ENCODE measurements around the gene S1PR4. TPM values are rescaled to one million over a fixed set of nuclear protein-coding genes. Genes with fewer than 3 reads are reported as not detected.

S1PR4 gene
- total RNA-seq, 2 donors from 2014 or later: 1.2 to 6.4 TPM

DNA sequence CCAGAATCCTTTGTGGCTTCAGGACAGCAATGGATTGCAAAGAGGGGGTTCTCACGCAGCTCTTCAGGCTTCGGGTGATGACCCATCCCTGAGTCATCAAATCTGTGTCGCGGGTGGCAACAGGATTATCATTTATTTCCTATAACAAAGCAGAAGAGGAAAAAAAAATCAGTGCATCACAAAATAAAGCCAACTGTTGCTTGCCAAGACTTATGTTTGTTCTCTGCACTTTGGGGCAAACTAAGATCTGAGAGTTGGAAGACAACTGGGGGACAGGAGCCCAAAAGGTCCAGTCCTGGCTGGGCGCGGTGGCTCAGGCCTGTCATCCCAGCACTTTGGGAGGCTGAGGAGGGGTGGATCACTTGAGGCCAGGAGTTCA is 36.3 kb upstream of the S1PR4 start:
- TF ChIP-seq, protein P1, sequence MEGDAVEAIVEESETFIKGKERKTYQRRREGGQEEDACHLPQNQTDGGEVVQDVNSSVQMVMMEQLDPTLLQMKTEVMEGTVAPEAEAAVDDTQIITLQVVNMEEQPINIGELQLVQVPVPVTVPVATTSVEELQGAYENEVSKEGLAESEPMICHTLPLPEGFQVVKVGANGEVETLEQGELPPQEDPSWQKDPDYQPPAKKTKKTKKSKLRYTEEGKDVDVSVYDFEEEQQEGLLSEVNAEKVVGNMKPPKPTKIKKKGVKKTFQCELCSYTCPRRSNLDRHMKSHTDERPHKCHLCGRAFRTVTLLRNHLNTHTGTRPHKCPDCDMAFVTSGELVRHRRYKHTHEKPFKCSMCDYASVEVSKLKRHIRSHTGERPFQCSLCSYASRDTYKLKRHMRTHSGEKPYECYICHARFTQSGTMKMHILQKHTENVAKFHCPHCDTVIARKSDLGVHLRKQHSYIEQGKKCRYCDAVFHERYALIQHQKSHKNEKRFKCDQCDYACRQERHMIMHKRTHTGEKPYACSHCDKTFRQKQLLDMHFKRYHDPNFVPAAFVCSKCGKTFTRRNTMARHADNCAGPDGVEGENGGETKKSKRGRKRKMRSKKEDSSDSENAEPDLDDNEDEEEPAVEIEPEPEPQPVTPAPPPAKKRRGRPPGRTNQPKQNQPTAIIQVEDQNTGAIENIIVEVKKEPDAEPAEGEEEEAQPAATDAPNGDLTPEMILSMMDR (IDR thresholded peaks at IDR 0.05): no peak
- ATAC-seq (ENCODE audit: insufficient number of reproducible peaks, low FRiP score, low read depth) (no peak), DNase-seq (ENCODE audit: low spot score) (no peak)
- Histone ChIP-seq H3K36me3 (no peaks in the 10 kb centered on the region), H3K4me1 (ENCODE audit: control insufficient read depth in 1 of 2, low read depth in 2 of 2) (peaks cover 0 to 3% of the 10 kb centered on the region in 2 donors), H3K4me3 (no peak overlapping the region), H3K27me3 (replicated peaks; ENCODE audit: insufficient read depth) (no peaks in the 10 kb centered on the region), H3K9me3 (peaks cover 6% of the 10 kb centered on the region), H3K27ac (peak overlapping the region in 1 of 2 donors; percentile 64)

DNA sequence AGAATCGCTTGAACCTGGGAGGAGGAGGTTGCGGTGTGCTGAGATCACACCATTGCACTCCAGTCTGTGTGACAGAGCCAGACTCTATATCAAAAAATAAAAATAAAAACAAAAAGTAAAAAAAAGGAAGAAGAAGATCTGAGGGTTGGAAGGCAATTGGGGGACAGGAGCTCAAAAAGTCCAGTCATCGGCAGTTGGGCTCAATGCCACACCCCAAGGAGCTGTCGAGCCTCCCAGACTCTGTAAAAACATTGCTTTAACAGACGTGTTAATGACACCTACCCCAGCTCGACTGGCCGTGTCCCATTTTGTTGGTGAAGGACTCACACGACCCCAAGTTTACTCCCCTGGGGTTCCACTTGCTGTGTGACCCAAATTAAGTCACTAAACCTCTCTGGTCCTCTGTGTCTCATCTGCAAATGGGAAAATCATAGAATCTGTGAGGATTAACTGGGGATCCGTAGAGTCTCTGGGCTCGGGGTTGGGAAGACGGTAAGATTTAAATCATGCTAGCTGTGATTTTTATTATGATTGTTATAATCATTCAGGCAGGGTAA is 35.7 kb upstream of the S1PR4 start:
- ATAC-seq (ENCODE audit: insufficient number of reproducible peaks, low FRiP score, low read depth) (no peak), DNase-seq (ENCODE audit: low spot score) (no peak)
- H3K27me3 ChIP-seq (replicated peaks; ENCODE audit: insufficient read depth): no peaks in the 10 kb centered on the region
- no peak overlapping the region for H3K4me3 ChIP-seq
- H3K27ac ChIP-seq: peak overlapping the region in 1 of 2 donors; percentile 64
- peaks cover 6% of the 10 kb centered on the region for H3K9me3 ChIP-seq
- TF ChIP-seq, protein P1 (IDR thresholded peaks at IDR 0.05): no peak
- H3K36me3 ChIP-seq: no peaks in the 10 kb centered on the region
- peaks cover 0 to 3% of the 10 kb centered on the region in 2 donors for H3K4me1 ChIP-seq (ENCODE audit: control insufficient read depth in 1 of 2, low read depth in 2 of 2)

DNA sequence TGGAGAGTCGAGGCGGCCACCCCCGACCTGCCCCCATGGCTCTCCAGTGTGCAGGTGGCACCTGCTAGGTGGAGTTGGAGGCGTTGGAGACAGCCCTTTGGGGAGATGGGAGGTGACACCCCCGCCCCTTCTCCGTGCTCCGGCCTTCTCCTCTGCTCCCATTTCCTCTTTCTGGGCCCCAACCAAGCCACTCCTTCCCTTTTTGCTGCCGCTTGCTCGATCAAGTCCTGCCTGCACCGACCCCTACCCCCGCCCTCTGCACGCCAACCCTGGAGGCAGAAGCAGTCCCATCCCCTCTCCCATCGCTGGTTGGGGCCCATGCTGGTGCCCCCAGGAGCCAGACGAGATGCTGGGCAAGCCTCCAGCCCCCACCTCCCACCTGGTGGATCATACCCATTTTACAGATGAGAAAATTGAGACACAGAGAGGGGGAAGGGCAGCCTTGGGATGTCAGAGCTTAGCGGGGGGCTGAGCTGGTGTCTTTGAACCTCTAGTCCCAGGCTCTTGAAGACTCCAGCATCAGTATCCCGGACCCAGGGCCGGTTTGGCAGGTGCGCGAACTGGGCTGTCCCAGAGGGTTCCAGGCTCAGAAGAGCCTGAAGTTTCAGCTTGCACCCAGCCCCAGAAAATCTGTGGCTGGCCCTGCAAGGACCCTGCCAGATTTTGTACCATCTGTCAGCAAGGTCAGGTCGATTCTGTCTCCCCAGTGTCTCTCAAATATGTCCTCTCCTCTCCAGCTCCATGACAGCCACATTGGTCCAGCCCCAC is 32.5 kb upstream of the S1PR4 start:
- no peak for ATAC-seq (ENCODE audit: insufficient number of reproducible peaks, low FRiP score, low read depth)
- no peak for DNase-seq (ENCODE audit: low spot score)

DNA sequence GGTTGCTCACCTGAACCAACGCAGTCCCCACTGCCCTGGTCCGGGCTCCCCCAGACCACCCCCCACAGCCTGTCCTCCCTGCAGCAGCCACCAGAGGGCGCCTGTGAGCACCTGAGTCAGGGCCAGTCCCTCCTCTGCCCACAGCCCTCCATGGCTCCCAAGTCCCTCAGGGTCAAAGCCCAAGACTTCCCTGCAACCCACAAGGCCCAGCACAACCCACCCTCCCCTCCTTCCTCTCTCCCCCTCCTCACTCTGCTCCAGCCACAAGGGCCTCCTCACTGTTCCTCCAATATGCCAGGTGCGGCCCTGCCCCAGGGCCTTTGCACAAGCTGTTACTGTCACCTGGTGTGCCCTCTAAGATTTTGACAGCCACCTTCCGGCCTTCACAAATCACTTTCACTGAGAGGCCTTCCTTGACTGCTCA is 31.9 kb upstream of the S1PR4 start:
- peaks cover 0 to 1% of the 10 kb centered on the region in 2 donors for H3K4me1 ChIP-seq (ENCODE audit: control insufficient read depth in 1 of 2, low read depth in 2 of 2)
- no peak overlapping the region for H3K27ac ChIP-seq
- H3K36me3 ChIP-seq: no peaks in the 10 kb centered on the region
- H3K27me3 ChIP-seq (replicated peaks; ENCODE audit: insufficient read depth): no peaks in the 10 kb centered on the region
- no peaks in the 10 kb centered on the region for H3K9me3 ChIP-seq
- DNase-seq (ENCODE audit: low spot score) (no peak), ATAC-seq (ENCODE audit: insufficient number of reproducible peaks, low FRiP score, low read depth) (no peak)
- TF ChIP-seq, protein P1 (IDR thresholded peaks at IDR 0.05): peak; percentile 57
- no peak overlapping the region for H3K4me3 ChIP-seq

More for the DNA sequence above, 32.5 kb upstream of the S1PR4 start:
- H3K9me3 ChIP-seq: no peaks in the 10 kb centered on the region
- TF ChIP-seq, protein P1 (IDR thresholded peaks at IDR 0.05): no peak
- H3K27me3 ChIP-seq (replicated peaks; ENCODE audit: insufficient read depth): no peaks in the 10 kb centered on the region
- H3K36me3 ChIP-seq: no peaks in the 10 kb centered on the region
- H3K4me1 ChIP-seq (ENCODE audit: control insufficient read depth in 1 of 2, low read depth in 2 of 2): peaks cover 0 to 3% of the 10 kb centered on the region in 2 donors
- H3K27ac ChIP-seq: no peak overlapping the region
- H3K4me3 ChIP-seq: no peak overlapping the region

DNA sequence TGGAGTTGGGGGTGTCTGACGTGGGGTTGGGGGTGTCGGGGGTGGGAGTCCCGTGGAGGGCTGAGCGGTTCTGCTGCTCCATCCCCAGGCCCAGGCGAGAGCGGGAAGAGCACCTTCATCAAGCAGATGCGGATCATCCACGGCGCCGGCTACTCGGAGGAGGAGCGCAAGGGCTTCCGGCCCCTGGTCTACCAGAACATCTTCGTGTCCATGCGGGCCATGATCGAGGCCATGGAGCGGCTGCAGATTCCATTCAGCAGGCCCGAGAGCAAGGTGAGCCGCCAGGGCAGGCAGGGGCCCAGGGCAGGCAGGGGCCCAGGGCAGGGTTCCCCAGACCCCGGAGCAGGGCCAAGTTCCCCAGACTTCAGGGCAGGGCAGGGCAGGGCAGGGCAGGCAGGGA is 30.1 kb upstream of the S1PR4 start:
- no peaks in the 10 kb centered on the region for H3K36me3 ChIP-seq
- ATAC-seq (ENCODE audit: insufficient number of reproducible peaks, low FRiP score, low read depth) (no peak), DNase-seq (ENCODE audit: low spot score) (no peak)
- H3K27me3 ChIP-seq (replicated peaks; ENCODE audit: insufficient read depth): no peaks in the 10 kb centered on the region
- no peak overlapping the region for H3K4me3 ChIP-seq
- no peaks in the 10 kb centered on the region for H3K4me1 ChIP-seq (ENCODE audit: control insufficient read depth in 1 of 2, low read depth in 2 of 2)
- TF ChIP-seq, protein P1 (IDR thresholded peaks at IDR 0.05): no peak
- H3K27ac ChIP-seq: no peak overlapping the region
- no peaks in the 10 kb centered on the region for H3K9me3 ChIP-seq

All from thoracic aorta (tissue), 2 donors.